ENCODE measurements around the gene SLC18A3. TPM values are rescaled to one million over a fixed set of nuclear protein-coding genes. Genes with fewer than 3 reads are reported as not detected.

Gene SLC18A3
- total RNA-seq, 2 experiments from 2014 or later = not detected

DNA sequence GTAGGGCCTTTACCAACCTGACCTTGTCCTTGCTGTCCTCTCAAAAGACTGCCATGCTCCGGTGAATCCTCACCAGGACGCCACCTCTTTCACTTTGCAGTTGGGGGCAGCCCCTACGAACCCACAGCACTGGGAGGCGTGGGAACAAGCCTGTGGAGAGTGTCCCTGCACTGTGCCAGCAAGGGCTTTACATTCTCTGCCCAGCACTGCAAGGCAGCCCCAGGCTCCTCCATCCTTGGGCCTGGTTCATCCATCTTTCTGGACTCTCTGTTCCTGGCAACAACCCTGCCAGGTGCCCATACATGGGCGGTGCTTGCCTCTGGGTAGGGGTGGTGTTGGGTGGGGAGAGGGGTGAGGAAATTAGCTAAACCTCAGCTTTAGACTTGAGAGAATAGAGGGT lies 5.1 kb downstream of the SLC18A3 start:
- Mint-ChIP-seq H3K4me1 (ENCODE audit: low read depth) (peaks cover 7% of the 10 kb centered on the region), H3K4me3 (no peak overlapping the region), H3K9me3 (no peaks in the 10 kb centered on the region), H3K27ac (no peak overlapping the region), H3K36me3 (peaks cover 5% of the 10 kb centered on the region), H3K27me3 (peaks cover 65% of the 10 kb centered on the region)
- ChIA-PET POLR2A (no interaction called here), CTCF (no interaction called here)
- intact Hi-C loops (cut with micrococcal nuclease) = no loop called here
- no peak for DNase-seq

GRCh38 chr10:49615721-49616120 lies 5.6 kb downstream of the SLC18A3 start:
- Mint-ChIP-seq H3K36me3 (peaks cover 5% of the 10 kb centered on the region), H3K4me3 (no peak overlapping the region), H3K4me1 (ENCODE audit: low read depth) (peaks cover 7% of the 10 kb centered on the region), H3K9me3 (no peaks in the 10 kb centered on the region), H3K27ac (no peak overlapping the region), H3K27me3 (peaks cover 65% of the 10 kb centered on the region)
- POLR2A ChIA-PET = no interaction called here
- no peak for DNase-seq
- intact Hi-C loops (cut with micrococcal nuclease) = no loop called here
- CTCF ChIA-PET = no interaction called here

DNA sequence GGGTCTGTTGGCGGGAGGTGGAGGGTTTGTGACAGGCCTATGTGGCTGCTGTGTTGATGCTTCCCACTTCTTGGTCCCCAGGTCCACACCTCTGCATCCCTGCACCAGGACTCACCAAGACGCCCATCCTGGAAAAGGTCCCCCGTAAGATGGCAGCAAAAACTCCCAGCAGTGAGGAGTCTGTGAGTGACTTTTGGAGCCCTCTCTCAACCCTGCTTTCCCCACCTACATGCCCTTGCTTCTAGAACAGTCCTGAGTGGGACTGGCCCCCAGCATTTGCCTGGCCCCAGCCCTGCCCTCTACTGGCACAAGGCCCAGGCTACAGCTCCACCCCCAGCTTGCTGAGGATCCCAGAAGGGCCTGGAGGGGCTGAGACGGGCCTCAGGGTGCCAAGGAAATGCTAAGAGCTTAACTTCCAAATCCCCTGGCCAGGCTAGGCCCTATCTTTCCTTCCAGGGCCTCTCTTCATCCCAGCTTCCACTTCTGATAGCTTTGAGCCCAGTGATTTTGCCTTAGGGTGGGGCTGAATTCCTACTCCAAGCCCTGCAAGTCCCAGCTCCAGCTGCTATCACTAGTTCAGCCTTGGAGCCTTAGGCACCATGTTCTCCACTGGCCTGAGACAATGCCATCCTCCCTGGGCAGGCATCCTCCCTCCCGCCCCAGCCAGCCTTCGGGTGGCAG lies 6.5 kb downstream of the SLC18A3 start:
- no peak overlapping the region for H3K4me3 Mint-ChIP-seq
- POLR2A ChIA-PET = no interaction called here
- CTCF ChIA-PET = interaction anchor here (0.9 kb wide), 1 partner anchor 78 kb away, joined by 4 read pairs; the partner anchor contains the start of gene ERCC6
- H3K27ac Mint-ChIP-seq = no peak overlapping the region
- H3K9me3 Mint-ChIP-seq = no peaks in the 10 kb centered on the region
- H3K4me1 Mint-ChIP-seq (ENCODE audit: low read depth) = peaks cover 7% of the 10 kb centered on the region
- intact Hi-C loops (cut with micrococcal nuclease) = no loop called here
- peaks cover 5% of the 10 kb centered on the region for H3K36me3 Mint-ChIP-seq
- no peak for DNase-seq
- peaks cover 59% of the 10 kb centered on the region for H3K27me3 Mint-ChIP-seq

GRCh38 chr10:49617121-49618020 lies 7.3 kb downstream of the SLC18A3 start:
- intact Hi-C loops (cut with micrococcal nuclease) = no loop called here
- CTCF ChIA-PET = interaction anchor here (0.9 kb wide), 1 partner anchor 79 kb away, joined by 4 read pairs; the partner anchor contains the start of gene ERCC6
- no peak overlapping the region for H3K4me3 Mint-ChIP-seq
- H3K9me3 Mint-ChIP-seq = no peaks in the 10 kb centered on the region
- H3K36me3 Mint-ChIP-seq = peaks cover 1% of the 10 kb centered on the region
- POLR2A ChIA-PET = no interaction called here
- H3K27me3 Mint-ChIP-seq = peaks cover 53% of the 10 kb centered on the region
- H3K27ac Mint-ChIP-seq = no peak overlapping the region
- no peak for DNase-seq
- H3K4me1 Mint-ChIP-seq (ENCODE audit: low read depth) = peaks cover 6% of the 10 kb centered on the region

GRCh38 chr10:49618821-49619220 lies 8.7 kb downstream of the SLC18A3 start:
- no peaks in the 10 kb centered on the region for H3K36me3 Mint-ChIP-seq
- no peak for DNase-seq
- ChIA-PET CTCF (no interaction called here), POLR2A (no interaction called here)
- intact Hi-C loops (cut with micrococcal nuclease) = no loop called here
- H3K4me1 Mint-ChIP-seq (ENCODE audit: low read depth) = peaks cover 1% of the 10 kb centered on the region
- H3K27me3 Mint-ChIP-seq = peaks cover 39% of the 10 kb centered on the region
- H3K27ac Mint-ChIP-seq = no peak overlapping the region
- H3K9me3 Mint-ChIP-seq = no peaks in the 10 kb centered on the region
- no peak overlapping the region for H3K4me3 Mint-ChIP-seq

GRCh38 chr10:49619613-49620012 lies 9.5 kb downstream of the SLC18A3 start:
- CTCF ChIA-PET = no interaction called here
- H3K4me1 Mint-ChIP-seq (ENCODE audit: low read depth) = no peaks in the 10 kb centered on the region
- H3K9me3 Mint-ChIP-seq = no peaks in the 10 kb centered on the region
- H3K27me3 Mint-ChIP-seq = peaks cover 35% of the 10 kb centered on the region
- DNase-seq = no peak
- no peaks in the 10 kb centered on the region for H3K36me3 Mint-ChIP-seq
- POLR2A ChIA-PET = no interaction called here
- intact Hi-C loops (cut with micrococcal nuclease) = no loop called here
- no peak overlapping the region for H3K27ac Mint-ChIP-seq
- H3K4me3 Mint-ChIP-seq = no peak overlapping the region

GRCh38 chr10:49620286-49620810 lies 10.2 kb downstream of the SLC18A3 start:
- H3K27me3 Mint-ChIP-seq = peaks cover 31% of the 10 kb centered on the region
- H3K4me3 Mint-ChIP-seq = no peak overlapping the region
- H3K4me1 Mint-ChIP-seq (ENCODE audit: low read depth) = no peaks in the 10 kb centered on the region
- H3K27ac Mint-ChIP-seq = no peak overlapping the region
- ChIA-PET POLR2A (no interaction called here), CTCF (no interaction called here)
- DNase-seq = no peak
- intact Hi-C loops (cut with micrococcal nuclease) = no loop called here
- H3K9me3 Mint-ChIP-seq = no peaks in the 10 kb centered on the region
- H3K36me3 Mint-ChIP-seq = no peaks in the 10 kb centered on the region

DNA sequence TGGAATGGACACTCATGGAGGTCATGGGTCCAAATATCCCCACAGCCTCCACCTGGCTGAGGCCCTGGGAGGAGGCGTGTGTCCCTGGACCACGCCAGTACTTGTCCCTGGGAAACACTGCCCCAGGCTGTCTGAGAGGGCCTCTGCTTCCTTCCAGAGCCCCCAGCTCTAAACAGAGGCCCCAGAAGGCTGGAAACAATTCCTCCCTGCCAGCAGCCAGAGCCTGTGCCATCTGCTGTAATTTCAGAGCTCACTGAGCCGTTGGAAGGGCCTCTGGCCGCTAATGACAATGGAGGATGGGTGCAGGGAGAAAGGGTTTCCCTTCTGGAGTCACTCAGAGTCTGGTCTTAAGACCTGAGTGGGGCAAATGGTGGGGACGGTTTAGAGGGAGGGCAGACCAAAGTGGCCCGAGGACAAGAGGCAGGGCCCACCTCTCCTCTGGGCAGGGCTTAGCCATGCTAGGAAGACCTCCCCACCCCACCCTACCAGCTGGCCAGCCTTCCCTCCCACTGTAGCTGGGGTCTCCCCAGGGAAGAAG lies 10.8 kb downstream of the SLC18A3 start:
- peaks cover 26% of the 10 kb centered on the region for H3K27me3 Mint-ChIP-seq
- H3K9me3 Mint-ChIP-seq = no peaks in the 10 kb centered on the region
- no peak overlapping the region for H3K4me3 Mint-ChIP-seq
- DNase-seq = no peak
- intact Hi-C loops (cut with micrococcal nuclease) = no loop called here
- no peaks in the 10 kb centered on the region for H3K4me1 Mint-ChIP-seq (ENCODE audit: low read depth)
- POLR2A ChIA-PET = no interaction called here
- CTCF ChIA-PET = no interaction called here
- no peaks in the 10 kb centered on the region for H3K36me3 Mint-ChIP-seq
- H3K27ac Mint-ChIP-seq = no peak overlapping the region

- intact Hi-C loops (cut with micrococcal nuclease) = no loop called here
- no peak overlapping the region for H3K4me3 Mint-ChIP-seq
- CTCF ChIA-PET = no interaction called here
- no peaks in the 10 kb centered on the region for H3K36me3 Mint-ChIP-seq
- H3K27ac Mint-ChIP-seq = no peak overlapping the region
- POLR2A ChIA-PET = no interaction called here
- no peaks in the 10 kb centered on the region for H3K4me1 Mint-ChIP-seq (ENCODE audit: low read depth)
- no peaks in the 10 kb centered on the region for H3K9me3 Mint-ChIP-seq
- no peak for DNase-seq
- peaks cover 21% of the 10 kb centered on the region for H3K27me3 Mint-ChIP-seq
These were observed 11.5 kb downstream of the SLC18A3 start for GRCh38 chr10:49621561-49621960.

GRCh38 chr10:49622426-49623425 lies 12.6 kb downstream of the SLC18A3 start:
- H3K9me3 Mint-ChIP-seq = no peaks in the 10 kb centered on the region
- no peak overlapping the region for H3K4me3 Mint-ChIP-seq
- H3K4me1 Mint-ChIP-seq (ENCODE audit: low read depth) = no peaks in the 10 kb centered on the region
- peaks cover 13% of the 10 kb centered on the region for H3K27me3 Mint-ChIP-seq
- DNase-seq = no peak
- H3K27ac Mint-ChIP-seq = no peak overlapping the region
- intact Hi-C loops (cut with micrococcal nuclease) = no loop called here
- ChIA-PET POLR2A (no interaction called here), CTCF (no interaction called here)
- H3K36me3 Mint-ChIP-seq = no peaks in the 10 kb centered on the region

DNA sequence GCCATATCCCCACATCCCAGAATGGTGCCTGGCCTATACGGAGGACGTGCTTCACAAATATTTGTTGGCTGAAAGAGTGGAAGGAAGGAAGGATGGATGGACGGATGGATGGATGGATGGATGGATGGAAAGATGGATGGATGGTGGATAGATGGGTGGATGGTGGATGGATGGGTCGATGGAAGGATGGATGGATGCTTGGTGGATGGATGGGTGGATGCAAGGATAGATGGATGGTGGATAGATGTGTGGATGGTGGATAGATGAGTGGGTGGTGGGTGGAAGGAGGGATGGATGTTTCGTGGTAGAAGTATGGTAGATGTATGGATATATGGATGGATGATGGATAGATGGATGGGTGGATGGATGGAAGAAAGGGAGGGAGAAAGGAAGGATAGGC lies 14.5 kb downstream of the SLC18A3 start:
- Mint-ChIP-seq H3K9me3 (no peaks in the 10 kb centered on the region), H3K27me3 (peaks cover 7% of the 10 kb centered on the region), H3K36me3 (no peaks in the 10 kb centered on the region), H3K4me1 (ENCODE audit: low read depth) (no peaks in the 10 kb centered on the region), H3K27ac (no peak overlapping the region), H3K4me3 (no peak overlapping the region)
- intact Hi-C loops (cut with micrococcal nuclease) = no loop called here
- ChIA-PET POLR2A (no interaction called here), CTCF (no interaction called here)
- DNase-seq = no peak

DNA sequence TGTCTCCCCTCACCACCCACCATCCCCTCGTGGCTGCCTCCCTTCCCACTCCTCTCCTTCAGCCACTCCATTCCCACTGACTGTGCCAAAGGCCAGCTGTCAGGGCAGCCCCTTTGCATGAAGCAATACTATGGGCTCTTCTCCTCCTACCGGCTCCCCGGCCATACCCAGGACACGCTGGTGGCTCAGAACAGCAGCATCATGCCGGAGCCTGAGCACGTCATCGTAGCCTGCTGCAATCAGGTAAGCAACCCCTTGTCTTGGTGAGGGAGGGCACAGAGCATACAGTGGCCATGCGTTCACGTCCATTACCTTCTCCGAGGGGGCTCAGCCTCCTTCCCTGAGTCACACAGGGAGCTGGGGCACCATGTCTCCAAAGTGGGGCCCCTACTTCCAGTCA lies 15.3 kb downstream of the SLC18A3 start:
- Mint-ChIP-seq H3K36me3 (no peaks in the 10 kb centered on the region), H3K27ac (no peak overlapping the region), H3K27me3 (peaks cover 2% of the 10 kb centered on the region), H3K4me3 (no peak overlapping the region), H3K4me1 (ENCODE audit: low read depth) (no peaks in the 10 kb centered on the region), H3K9me3 (no peaks in the 10 kb centered on the region)
- intact Hi-C loops (cut with micrococcal nuclease) = no loop called here
- CTCF ChIA-PET = no interaction called here
- POLR2A ChIA-PET = no interaction called here
- DNase-seq = no peak

All from activated CD4-positive, alpha-beta memory T cell treated with anti-CD3 and anti-CD28 coated beads for 36 hours (primary cell).